SK-N-SH treated with all-trans-retinoic acid at 6 μM for 48 hours (cell line): ENCODE measurements around the gene TADA2B.

ENCODE experiments used
- ARNTL ChIP-seq: fragments of 450-650 bp; formaldehyde crosslinking; IDR thresholded peaks from 2 replicates; pipeline ENCODE4 v1.5.0; 2020; ENCODE audit warnings: low read depth, mild to moderate bottlenecking, moderate library complexity, borderline replicate concordance
- BACH2 ChIP-seq: fragments of 250-450 bp; sonication (Bioruptor Pico); IDR thresholded peaks from 2 replicates; pipeline ENCODE4 v1.9.0; 2021; ENCODE audit warnings: mild to moderate bottlenecking, borderline replicate concordance
- POU6F1 ChIP-seq: fragments of 250-450 bp; sonication (Bioruptor Pico); IDR thresholded peaks from 2 replicates; pipeline ENCODE4 v1.8.0; 2021; ENCODE audit warnings: low read depth, mild to moderate bottlenecking, moderate library complexity, borderline replicate concordance
- TCF4 ChIP-seq: fragments of 250-450 bp; sonication (Bioruptor Pico); IDR thresholded peaks from 2 replicates; pipeline ENCODE4 v1.8.0; 2021; ENCODE audit warnings: mild to moderate bottlenecking, moderate library complexity, borderline replicate concordance
- TSHZ2 ChIP-seq: fragments of 250-450 bp; sonication (Bioruptor Pico); IDR thresholded peaks from 2 replicates; pipeline ENCODE4 v1.5.0; 2020; ENCODE audit warnings: mild to moderate bottlenecking, moderate library complexity
- ZFP3 ChIP-seq: fragments of 250-450 bp; sonication (Bioruptor Pico); IDR thresholded peaks from 2 replicates; pipeline ENCODE4 v1.5.0; 2020; ENCODE audit warnings: mild to moderate bottlenecking, moderate library complexity
- ZFP30 ChIP-seq: fragments of 450-650 bp; formaldehyde crosslinking; IDR thresholded peaks from 2 replicates; pipeline ENCODE4 v1.5.0; 2022; ENCODE audit warnings: mild to moderate bottlenecking, moderate library complexity
- ZNF70 ChIP-seq: fragments of 450-650 bp; formaldehyde crosslinking; IDR thresholded peaks from 2 replicates; pipeline ENCODE4 v1.5.0; 2020; ENCODE audit warnings: mild to moderate bottlenecking, moderate library complexity
- TF ChIP-seq, protein P1 (sequence below): fragments of 250-450 bp; sonication (Bioruptor Pico); IDR thresholded peaks from 2 replicates; pipeline ENCODE4 v1.8.0; 2020; ENCODE audit warnings: mild to moderate bottlenecking, moderate library complexity, borderline replicate concordance
- TF ChIP-seq, protein P2 (sequence below): fragments of 250-450 bp; sonication (Bioruptor Pico); IDR thresholded peaks from 2 replicates; pipeline ENCODE4 v1.5.1; 2021; ENCODE audit warnings: mild to moderate bottlenecking, moderate library complexity
- TF ChIP-seq, protein P3 (sequence below): fragments of 250-450 bp; sonication (Bioruptor Pico); IDR thresholded peaks from 2 replicates; pipeline ENCODE4 v1.5.1; 2020; ENCODE audit warnings: low read depth, mild to moderate bottlenecking, moderate library complexity

GRCh38 chr4:6996481-6996880 lies 46.7 kb upstream of the TADA2B start:
- TF ChIP-seq BACH2 (no peak), TSHZ2 (no peak), ZNF70 (CRISPR knock-in tag) (no peak), ZFP30 (CRISPR knock-in tag) (no peak), ARNTL (CRISPR knock-in tag) (no peak), POU6F1 (CRISPR knock-in tag) (no peak), ZFP3 (no peak), TCF4 (CRISPR knock-in tag) (no peak)
- TF ChIP-seq, protein P1, sequence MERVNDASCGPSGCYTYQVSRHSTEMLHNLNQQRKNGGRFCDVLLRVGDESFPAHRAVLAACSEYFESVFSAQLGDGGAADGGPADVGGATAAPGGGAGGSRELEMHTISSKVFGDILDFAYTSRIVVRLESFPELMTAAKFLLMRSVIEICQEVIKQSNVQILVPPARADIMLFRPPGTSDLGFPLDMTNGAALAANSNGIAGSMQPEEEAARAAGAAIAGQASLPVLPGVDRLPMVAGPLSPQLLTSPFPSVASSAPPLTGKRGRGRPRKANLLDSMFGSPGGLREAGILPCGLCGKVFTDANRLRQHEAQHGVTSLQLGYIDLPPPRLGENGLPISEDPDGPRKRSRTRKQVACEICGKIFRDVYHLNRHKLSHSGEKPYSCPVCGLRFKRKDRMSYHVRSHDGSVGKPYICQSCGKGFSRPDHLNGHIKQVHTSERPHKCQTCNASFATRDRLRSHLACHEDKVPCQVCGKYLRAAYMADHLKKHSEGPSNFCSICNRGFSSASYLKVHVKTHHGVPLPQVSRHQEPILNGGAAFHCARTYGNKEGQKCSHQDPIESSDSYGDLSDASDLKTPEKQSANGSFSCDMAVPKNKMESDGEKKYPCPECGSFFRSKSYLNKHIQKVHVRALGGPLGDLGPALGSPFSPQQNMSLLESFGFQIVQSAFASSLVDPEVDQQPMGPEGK (CRISPR knock-in tag) = no peak
- TF ChIP-seq, protein P2, sequence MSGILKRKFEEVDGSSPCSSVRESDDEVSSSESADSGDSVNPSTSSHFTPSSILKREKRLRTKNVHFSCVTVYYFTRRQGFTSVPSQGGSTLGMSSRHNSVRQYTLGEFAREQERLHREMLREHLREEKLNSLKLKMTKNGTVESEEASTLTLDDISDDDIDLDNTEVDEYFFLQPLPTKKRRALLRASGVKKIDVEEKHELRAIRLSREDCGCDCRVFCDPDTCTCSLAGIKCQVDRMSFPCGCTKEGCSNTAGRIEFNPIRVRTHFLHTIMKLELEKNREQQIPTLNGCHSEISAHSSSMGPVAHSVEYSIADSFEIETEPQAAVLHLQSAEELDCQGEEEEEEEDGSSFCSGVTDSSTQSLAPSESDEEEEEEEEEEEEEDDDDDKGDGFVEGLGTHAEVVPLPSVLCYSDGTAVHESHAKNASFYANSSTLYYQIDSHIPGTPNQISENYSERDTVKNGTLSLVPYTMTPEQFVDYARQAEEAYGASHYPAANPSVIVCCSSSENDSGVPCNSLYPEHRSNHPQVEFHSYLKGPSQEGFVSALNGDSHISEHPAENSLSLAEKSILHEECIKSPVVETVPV (CRISPR knock-in tag) = no peak
- TF ChIP-seq, protein P3, sequence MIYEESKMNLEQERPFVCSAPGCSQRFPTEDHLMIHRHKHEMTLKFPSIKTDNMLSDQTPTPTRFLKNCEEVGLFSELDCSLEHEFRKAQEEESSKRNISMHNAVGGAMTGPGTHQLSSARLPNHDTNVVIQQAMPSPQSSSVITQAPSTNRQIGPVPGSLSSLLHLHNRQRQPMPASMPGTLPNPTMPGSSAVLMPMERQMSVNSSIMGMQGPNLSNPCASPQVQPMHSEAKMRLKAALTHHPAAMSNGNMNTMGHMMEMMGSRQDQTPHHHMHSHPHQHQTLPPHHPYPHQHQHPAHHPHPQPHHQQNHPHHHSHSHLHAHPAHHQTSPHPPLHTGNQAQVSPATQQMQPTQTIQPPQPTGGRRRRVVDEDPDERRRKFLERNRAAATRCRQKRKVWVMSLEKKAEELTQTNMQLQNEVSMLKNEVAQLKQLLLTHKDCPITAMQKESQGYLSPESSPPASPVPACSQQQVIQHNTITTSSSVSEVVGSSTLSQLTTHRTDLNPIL (CRISPR knock-in tag) = no peak
